Fibroblast of mammary gland (primary cell): ENCODE data around the gene CLTB.

Source experiments
- DNase-seq: peaks from one replicate; pipeline ENCODE4 v3.0.0-alpha.2; 2010; ENCODE audit warnings: low read depth
- H3K4me3 ChIP-seq: 2 replicates; pipeline ENCODE4 v1.5.1; 2011; ENCODE audit warnings: low read depth, mild to moderate bottlenecking, low read length, moderate library complexity; ENCODE audit not compliant: control insufficient read depth
- CTCF ChIP-seq: conservative IDR thresholded peaks from 2 replicates; pipeline ENCODE4 v1.5.1; 2011; ENCODE audit warnings: low read depth, low read length, inconsistent platforms; ENCODE audit not compliant: control insufficient read depth, insufficient read depth

CLTB gene

DNA sequence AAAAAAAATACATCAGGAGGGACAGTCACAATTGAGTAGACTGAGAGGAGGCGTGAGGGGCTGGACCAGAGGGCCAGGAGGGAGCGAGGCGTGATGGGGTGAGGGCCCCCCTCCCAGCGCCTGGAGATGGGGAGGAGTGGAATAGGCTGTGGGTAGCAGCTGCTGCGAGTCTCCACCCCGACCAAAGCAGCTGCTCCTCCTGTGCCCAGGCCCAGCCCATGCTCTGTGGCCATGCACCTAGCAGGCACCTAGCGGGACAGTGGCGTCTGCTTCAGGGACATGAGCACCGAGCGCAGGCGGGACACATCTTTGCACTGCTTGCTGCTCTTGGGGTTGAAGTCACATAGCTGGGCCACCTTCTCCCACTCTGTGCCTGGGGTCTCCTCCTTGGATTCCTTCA lies 23.8 kb downstream of the CLTB start:
- H3K4me3 ChIP-seq = no peak overlapping the region
- no peak for DNase-seq
- TF ChIP-seq CTCF = no peak

DNA sequence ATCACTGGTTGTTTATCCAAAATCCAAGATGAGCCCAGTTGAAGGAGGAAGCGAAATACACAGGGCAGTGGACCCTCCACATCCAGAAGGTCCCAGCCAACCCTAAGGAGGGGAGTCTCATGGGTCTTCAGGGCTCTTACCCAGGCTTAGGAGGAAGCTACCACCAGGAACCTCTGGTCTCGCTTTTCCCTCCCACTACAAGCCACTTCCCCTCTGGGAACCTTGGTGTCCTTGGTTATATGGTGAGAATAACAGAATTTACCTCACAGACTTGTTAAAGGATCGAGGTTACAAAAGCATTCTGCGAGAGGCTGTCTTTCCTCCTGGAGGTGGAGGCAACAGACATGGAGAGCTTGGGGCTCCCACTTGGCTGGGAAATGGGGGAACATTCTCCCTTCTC lies 24.3 kb downstream of the CLTB start:
- no peak for TF ChIP-seq CTCF
- H3K4me3 ChIP-seq = no peak overlapping the region
- no peak for DNase-seq

DNA sequence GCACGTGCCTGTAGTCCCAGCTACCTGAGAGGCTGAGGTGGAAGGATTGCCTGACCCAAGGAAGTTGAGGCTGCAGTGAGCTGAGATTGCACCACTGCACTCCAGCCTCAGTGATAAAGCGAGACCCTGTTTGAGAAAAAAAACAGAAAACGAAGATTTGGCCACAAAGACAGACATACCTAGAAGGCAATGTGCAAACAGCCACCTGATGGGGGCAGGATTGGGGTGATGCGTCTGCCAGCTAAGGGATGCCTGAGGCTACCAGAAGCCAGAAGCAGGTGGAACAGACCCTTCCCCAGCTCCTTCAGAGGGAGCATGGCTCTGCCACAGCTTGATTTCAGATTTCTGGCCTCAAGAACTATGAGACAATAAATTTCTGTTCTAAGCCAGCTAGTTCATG lies 24.9 kb downstream of the CLTB start:
- no peak for DNase-seq
- no peak for TF ChIP-seq CTCF
- no peak overlapping the region for H3K4me3 ChIP-seq

DNA sequence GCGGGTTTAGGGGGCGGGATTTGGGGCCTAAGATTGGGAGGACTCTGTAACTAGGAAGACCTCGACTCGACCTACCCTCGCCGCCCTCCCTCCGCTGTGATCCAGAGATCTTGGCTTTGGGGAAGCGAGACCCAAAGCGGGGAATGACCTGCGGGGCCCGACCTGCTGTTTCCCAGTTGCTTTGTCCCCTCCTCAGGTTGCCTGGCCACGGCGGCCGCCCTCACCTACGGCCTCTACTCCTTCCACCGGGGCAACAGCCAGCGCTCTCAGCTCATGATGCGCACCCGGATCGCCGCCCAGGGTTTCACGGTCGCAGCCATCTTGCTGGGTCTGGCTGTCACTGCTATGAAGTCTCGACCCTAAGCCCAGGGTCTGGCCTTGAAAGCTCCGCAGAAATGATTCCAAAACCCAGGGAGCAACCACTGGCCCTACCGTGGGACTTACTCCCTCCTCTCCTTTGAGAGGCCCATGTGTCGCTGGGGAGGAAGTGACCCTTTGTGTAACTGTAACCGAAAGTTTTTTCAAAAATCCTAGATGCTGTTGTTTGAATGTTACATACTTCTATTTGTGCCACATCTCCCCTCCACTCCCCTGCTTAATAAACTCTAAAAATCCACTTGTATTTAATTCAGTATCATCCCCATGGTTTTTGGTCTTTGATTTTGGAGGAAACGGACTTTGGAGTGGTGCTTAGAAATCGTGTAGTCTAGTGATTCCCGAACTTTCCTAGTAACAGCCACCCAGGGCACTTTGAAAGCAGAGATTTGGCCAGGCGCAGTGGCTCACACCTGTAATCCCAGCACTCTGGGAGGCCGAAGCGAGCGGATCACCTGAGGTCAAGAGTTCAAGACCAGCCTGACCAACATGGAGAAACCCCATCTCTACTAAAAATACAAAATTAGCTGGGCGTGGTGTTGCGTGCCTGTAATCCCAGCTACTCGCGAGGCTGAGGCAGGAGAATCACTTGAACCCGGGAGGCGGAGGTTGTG lies 26.9 kb downstream of the CLTB start:
- no peak for DNase-seq
- TF ChIP-seq CTCF = no peak
- peak overlapping the region; percentile 98 for H3K4me3 ChIP-seq

GRCh38 chr5:176388444-176389134 lies 27.8 kb downstream of the CLTB start, which contains the start of the genes HIGD2A and NOP16:
Gene HIGD2A, plus strand, starts transcription at chr5:176388751. Its CDS starts 69 bp downstream, at chr5:176388820.
Gene NOP16, minus strand, starts transcription at chr5:176388598. Its CDS starts 59 bp downstream, at chr5:176388539.
- peak within 1 kb of the TSS; percentile 98 for H3K4me3 ChIP-seq
- DNase-seq = peak; percentile 98
- TF ChIP-seq CTCF = no peak

DNA sequence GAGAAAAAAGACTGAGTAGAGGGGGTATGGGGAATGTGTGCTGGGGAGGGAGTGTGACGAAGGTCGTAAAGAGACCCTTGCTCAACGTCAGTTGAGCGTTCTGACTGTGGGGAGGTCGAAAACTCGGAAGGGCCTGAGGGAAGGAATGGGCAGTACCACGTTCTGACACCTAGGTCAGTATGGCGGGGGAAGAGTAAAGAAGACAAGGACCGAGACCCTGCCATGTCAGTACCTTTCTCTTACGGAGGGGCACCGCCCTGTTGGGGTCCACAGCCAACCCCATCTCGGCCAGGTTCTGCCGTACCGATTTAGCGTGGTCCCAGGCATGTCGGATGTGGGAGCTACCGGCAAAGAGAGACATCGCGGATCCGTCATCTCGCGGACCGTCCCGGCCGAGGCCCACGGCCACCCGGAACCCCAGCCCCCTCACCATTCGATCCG lies 28.3 kb downstream of the CLTB start:
- peak; percentile 19 for DNase-seq
- no peak for TF ChIP-seq CTCF
- peak overlapping the region; percentile 98 for H3K4me3 ChIP-seq
